ENCODE results near the gene SCUBE1. TPM values are rescaled to one million over a fixed set of nuclear protein-coding genes. Genes with fewer than 3 reads are reported as not detected.

SCUBE1 gene
- total RNA-seq, 1 experiment from 2014 or later = not detected

- Histone ChIP-seq H3K27me3 (ENCODE audit: control insufficient read depth, insufficient read depth, low read length) (peaks cover 4% of the 10 kb centered on the region; the same call in 1 of the 2 replicates), H3K9me3 (ENCODE audit: control insufficient read depth, insufficient read depth, low read depth, low read length) (no peaks in the 10 kb centered on the region), H3K4me3 (ENCODE audit: low read depth in 2 of 2, low read length in 2 of 2) (no peak overlapping the region), H3K27ac (ENCODE audit: low read length) (no peak overlapping the region), H3K4me1 (ENCODE audit: control insufficient read depth, insufficient read depth, low read length) (no peaks in the 10 kb centered on the region), H3K36me3 (ENCODE audit: control insufficient read depth, insufficient read depth, low read length) (no peaks in the 10 kb centered on the region)
- intact Hi-C loops (cut with micrococcal nuclease; ENCODE audit: unreplicated experiment) (loop anchor here (1.0 to 5.0 kb wide), 2 partner anchors 113 to 154 kb away; no protein-coding TSS in a partner anchor), in situ Hi-C loops (cut with HindIII; ENCODE audit: low pct_unique_long_range_greater_than_20kb, low sequenced_read_pairs) (no loop called here)
- CTCF ChIA-PET = interaction anchor here (0.5 to 1.2 kb wide), 3 partner anchors 14 to 111 kb away, joined by 3 to 5 read pairs (median 4); no protein-coding TSS in a partner anchor
- TF ChIP-seq TCF7L2 (IDR thresholded peaks at IDR 0.05; ENCODE audit: low read depth, low read length) = no peak
- TF ChIP-seq SIN3A (IDR thresholded peaks at IDR 0.05; ENCODE audit: borderline replicate concordance, insufficient read depth, low read depth, low read length) = no peak
- TF ChIP-seq CTCF (IDR thresholded peaks at IDR 0.05) = no peak
- TF ChIP-seq REST (IDR thresholded peaks at IDR 0.05; ENCODE audit: insufficient read depth in 1 of 2, low read depth in 2 of 2, low read length in 1 of 2) = no peak
- TF ChIP-seq POLR2AphosphoS5 (IDR thresholded peaks at IDR 0.05; ENCODE audit: low read depth, low read length) = no peak
- BruUV-seq (replicated peaks) = no TSS peak
- ATAC-seq = no peak
- POLR2A ChIA-PET = no interaction called here
- DNase-seq (ENCODE audit: low read depth, low spot score) = no peak
Observed at GRCh38 chr22:43384863-43385262, 41.7 kb upstream of the SCUBE1 start.

GRCh38 chr22:43381693-43382092 is 38.5 kb upstream of the SCUBE1 start:
- no peak for DNase-seq (ENCODE audit: low read depth, low spot score)
- Histone ChIP-seq H3K9me3 (ENCODE audit: control insufficient read depth, insufficient read depth, low read depth, low read length) (no peaks in the 10 kb centered on the region), H3K27ac (ENCODE audit: low read length) (no peak overlapping the region), H3K27me3 (ENCODE audit: control insufficient read depth, insufficient read depth, low read length) (peaks cover 4% of the 10 kb centered on the region; the same call in 1 of the 2 replicates), H3K36me3 (ENCODE audit: control insufficient read depth, insufficient read depth, low read length) (no peaks in the 10 kb centered on the region), H3K4me3 (ENCODE audit: low read depth in 2 of 2, low read length in 2 of 2) (no peak overlapping the region), H3K4me1 (ENCODE audit: control insufficient read depth, insufficient read depth, low read length) (no peaks in the 10 kb centered on the region)
- no TSS peak for BruUV-seq (replicated peaks)
- no peak for ATAC-seq
- intact Hi-C loops (cut with micrococcal nuclease; ENCODE audit: unreplicated experiment) (no loop called here), in situ Hi-C loops (cut with HindIII; ENCODE audit: low pct_unique_long_range_greater_than_20kb, low sequenced_read_pairs) (no loop called here)
- TF ChIP-seq SIN3A (IDR thresholded peaks at IDR 0.05; ENCODE audit: borderline replicate concordance, insufficient read depth, low read depth, low read length) (no peak), CTCF (IDR thresholded peaks at IDR 0.05) (no peak), REST (IDR thresholded peaks at IDR 0.05; ENCODE audit: insufficient read depth in 1 of 2, low read depth in 2 of 2, low read length in 1 of 2) (no peak), TCF7L2 (IDR thresholded peaks at IDR 0.05; ENCODE audit: low read depth, low read length) (no peak), POLR2AphosphoS5 (IDR thresholded peaks at IDR 0.05; ENCODE audit: low read depth, low read length) (no peak)
- ChIA-PET CTCF (no interaction called here), POLR2A (no interaction called here)
